HL-60/S4 (cell line): ENCODE results near the gene FXYD2.
"Not testable (repeated sequence)": the region's sequence is repeated elsewhere in the genome, so short reads cannot be mapped to it uniquely, and the experiment has no call there.

Experiments used
- in situ Hi-C: fragments of 300-500 bp; cut with MboI; formaldehyde crosslinking; loops from 2 replicates; pipeline ENCODE4 v1.14.3; 2022; ENCODE audit warnings: low sequenced_read_pairs

FXYD2 gene

GRCh38 chr11:117822074-117823033 lies 2.2 kb downstream of the FXYD2 start:
- in situ Hi-C loops = loop anchor here (5.0 to 10.0 kb wide), 3 partner anchors 125 to 352 kb away; partner anchors contain the start of gene SCN2B

DNA sequence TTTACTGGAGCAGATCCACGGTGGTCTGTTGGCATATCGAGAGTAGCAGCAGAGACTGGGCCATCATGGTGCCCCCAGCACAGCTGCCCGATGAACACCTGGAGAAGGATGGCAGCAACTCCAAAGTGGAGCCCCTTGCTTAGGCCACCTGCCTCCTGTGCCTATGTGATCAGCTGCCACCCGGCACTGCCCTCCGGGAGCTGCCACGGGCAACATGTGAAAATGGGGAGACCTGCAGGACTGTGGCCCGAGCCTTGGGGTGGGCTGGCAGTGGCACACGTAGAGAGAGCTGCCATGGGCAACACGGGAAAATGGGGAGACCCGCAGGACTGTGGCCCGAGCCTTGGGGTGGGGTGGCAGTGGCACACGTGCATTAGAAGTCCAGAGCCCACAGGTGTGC lies 3.1 kb downstream of the FXYD2 start:
- in situ Hi-C loops = loop anchor here (5.0 to 10.0 kb wide), 3 partner anchors 126 to 353 kb away; partner anchors contain the start of gene SCN2B

- in situ Hi-C loops = loop anchor here (5.0 to 10.0 kb wide), 3 partner anchors 127 to 354 kb away; partner anchors contain the start of gene SCN2B
Observed at GRCh38 chr11:117820516-117820915, 4.0 kb downstream of the FXYD2 start.

DNA sequence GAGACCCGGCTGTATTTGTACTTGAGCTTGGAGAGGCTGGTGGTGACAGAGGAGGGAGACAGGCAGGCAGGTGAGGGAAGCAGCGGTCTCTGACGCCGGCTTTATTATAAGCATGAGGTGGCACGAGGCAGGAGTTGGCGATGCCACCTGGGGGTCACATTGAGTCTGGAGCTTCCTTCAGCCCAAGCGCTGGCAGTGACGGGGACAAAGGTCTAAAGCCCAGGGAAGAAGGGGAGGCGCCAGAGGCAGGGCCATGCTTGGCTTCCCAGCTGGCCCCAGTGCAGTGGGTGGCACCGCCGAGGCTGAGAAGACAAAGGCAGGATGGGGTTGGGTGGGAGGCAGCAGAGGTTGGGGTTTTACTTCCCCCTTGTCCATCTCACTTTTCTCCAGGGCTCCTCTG lies 4.5 kb downstream of the FXYD2 start:
- in situ Hi-C loops = loop anchor here (5.0 to 10.0 kb wide), 3 partner anchors 127 to 355 kb away; partner anchors contain the start of gene SCN2B

DNA sequence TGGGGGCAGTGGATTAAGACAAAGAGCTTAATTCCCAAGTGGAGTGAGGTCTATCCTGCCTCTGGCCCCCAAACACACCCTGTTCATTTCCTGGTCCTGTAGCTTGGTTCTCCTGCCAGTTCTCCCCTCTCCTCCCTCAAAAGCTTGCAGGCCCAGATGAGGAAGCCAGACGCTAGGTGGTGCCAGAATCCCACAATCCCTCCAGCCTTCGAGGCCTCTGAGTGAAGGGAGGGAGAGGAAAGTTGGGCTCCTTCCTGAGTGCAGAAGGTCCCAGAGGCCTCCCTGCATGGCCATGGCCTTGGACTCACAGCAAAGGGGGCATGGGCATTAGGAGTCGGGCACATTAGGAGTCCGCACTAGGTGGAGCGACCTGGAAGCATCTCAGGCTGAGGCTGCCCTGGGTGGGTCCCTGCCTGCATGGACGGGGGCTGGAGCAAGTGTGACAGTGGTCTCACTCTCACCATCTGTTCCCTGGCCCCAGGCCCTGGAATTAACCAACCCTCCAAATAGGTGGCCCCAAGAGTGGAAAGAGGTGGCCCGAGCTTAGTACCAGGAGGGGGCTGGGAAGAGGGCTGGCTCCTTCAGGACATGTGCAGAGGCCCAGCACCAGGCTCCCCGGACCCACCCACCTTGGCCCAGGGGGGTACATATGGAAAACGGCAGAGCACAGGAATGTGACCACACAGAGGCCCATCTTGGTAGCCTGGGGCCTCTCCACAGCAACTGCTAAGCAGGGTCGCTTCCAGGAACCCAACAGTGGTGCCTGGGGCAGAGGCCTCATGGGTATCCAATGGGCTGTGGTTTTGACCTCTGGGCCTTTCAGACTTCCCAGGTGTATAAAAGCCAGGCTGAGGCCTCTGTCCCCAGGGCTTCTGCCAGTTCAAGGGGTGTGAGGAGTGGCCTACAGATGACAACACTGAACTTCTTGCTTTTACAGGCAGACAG lies 5.2 kb downstream of the FXYD2 start:
- in situ Hi-C loops = loop anchor here (5.0 to 10.0 kb wide), 3 partner anchors 128 to 355 kb away; partner anchors contain the start of gene SCN2B

DNA sequence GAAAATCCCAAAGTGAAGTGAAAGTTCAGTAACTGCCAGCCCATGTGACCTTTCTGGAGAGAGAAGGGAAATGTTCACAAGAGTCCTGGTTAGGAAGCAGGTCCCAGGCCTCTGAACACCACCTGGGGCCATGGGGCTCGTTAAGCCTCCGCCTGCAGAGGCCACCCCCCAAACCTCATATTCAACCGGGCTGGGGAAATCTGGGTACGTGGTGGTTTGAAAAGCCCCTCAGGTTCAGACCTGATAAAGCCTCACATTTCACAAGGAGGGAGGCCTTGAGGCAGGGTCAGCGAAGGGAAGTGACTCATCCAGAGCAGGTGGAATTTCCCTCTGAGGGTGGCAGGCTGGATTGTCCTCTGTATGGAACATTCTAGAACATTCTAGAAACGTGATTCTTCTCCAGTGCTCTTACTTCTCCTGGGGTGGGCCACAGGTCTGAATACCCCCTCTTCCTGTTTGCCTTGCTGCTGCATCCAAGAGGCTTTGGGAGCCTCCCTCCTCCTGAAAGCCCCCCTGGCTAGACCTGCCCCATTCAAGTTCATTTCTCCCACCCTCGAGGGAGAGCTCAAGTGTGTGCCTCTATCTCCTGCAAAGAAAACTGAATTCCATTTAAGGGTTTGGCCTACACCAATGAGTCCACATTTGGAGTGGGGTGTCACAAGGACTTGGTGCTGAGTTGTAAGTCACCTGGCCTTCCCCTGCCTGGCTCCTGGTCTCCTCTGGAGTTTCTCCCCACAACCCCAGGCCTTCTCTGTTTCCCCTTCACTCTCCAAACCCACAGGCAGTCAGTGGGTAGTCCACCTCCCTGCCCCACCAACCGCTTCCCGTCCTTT lies 6.3 kb downstream of the FXYD2 start:
- in situ Hi-C loops = no loop called here

- in situ Hi-C loops = no loop called here
Observed at GRCh38 chr11:117817368-117818040, 7.0 kb downstream of the FXYD2 start.

DNA sequence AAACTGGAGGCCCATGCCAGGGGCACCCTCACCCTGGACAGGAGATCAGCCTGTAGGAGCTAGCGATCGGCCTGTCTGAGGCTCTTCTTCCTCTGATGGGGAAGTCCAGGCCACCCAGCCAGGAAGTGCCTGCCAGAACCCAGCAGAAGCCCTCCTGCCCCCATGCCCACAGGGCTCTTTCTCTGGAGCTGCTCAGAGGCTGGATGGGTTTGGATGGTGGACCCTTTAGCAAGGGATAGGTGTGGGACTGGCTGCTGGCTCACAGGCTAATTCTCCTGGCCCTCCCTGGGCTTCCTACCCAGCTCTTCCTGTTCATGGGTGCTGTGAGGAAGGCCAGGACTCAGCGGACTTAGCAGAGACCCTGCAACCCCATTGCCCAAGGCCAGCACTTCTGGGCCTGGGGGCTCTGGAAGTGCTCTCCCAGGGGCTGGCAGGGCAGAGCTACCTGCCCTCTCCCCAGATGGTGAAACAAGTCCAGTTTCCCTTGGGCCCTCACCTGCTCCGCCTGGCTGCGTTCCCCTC lies 7.6 kb downstream of the FXYD2 start:
- in situ Hi-C loops = no loop called here

GRCh38 chr11:117816151-117816741 lies 8.3 kb downstream of the FXYD2 start:
- in situ Hi-C loops = no loop called here

- in situ Hi-C loops = no loop called here
Observed at GRCh38 chr11:117815262-117815803, 9.2 kb downstream of the FXYD2 start.

- in situ Hi-C loops = no loop called here
Observed at GRCh38 chr11:117814766-117815261, 9.7 kb downstream of the FXYD2 start.

DNA sequence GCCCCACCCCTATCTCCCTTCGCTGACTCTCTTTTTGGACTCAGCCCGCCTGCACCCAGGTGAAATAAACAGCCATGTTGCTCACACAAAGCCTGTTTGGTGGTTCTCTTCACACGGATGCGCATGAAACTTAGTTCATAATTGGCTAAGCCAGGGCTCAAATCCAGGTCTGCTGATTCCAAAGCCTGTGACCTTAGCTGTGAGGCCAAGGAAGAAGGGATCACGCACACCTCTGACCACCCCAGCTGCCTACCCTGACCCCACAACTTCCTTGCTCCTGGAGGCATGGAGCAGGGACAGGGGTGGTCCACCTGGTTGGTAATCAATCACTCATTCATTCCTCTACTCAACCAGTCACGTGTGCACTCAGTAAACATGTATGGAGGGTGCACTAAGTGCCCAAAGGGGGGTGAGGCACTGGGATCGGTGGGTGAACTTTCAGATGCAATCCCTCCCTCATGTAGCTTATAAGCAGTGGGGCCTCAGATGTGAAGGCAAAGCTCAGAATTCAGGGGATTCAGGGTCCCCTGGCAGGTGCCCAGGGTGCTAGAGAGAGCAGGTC lies 10.3 kb downstream of the FXYD2 start:
- in situ Hi-C loops = no loop called here

DNA sequence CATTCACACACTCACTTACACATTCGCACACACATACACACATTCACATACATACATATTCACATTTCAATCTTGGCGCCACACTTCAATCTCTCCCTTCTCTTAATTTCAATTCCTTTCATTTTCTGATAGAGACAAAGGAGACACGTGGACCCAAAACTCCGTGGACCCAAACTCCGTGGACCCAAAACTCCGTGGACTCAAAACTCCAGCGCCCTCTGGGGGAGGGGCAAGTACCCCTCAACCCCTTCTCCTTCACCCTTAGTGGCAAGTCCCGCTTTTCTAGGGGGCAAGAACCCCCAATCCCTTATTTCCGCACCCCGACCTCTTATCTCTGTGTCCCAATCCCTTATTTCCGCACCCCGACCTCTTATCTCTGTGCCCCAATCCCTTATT lies 14.5 kb downstream of the FXYD2 start:
- in situ Hi-C loops = not testable (repeated sequence)

DNA sequence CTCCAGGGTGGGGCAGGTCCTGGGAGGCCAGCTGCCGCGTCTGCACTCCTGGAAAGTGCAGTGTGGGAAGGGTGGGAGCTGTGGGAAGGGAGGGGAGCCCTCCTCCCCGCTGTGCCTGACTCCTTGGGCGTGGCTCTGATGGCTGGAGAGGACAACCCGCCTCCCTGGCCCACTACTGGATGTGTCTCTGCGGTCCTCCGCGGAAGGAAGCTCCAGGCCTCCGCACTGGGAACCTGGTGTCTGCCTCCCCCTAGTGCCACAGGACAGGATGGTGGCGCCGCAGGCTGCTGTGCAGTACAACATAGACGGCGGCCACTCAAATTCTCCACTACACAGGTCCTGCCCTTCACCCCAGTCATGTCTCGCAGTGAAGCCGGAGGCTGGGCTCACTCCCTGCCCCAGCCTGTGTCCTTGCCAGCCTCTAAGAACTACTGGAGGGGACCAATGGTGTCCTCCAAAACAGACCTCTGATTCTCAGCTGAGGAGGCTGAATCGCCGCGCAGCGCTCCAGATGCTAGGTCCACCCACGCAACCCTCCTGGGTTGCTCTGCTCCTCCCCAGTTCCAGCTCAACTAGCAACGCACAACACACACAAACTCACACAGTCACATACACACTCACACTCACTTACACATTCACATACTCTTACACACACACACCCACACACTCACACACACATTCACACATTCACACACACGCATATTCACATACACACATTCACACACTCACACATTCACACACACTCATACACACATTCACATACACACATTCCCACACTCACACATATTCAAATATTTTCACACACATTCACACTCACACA lies 15.1 kb downstream of the FXYD2 start:
- in situ Hi-C loops = no loop called here

GRCh38 chr11:117808784-117809183 lies 15.8 kb downstream of the FXYD2 start:
- in situ Hi-C loops = no loop called here

DNA sequence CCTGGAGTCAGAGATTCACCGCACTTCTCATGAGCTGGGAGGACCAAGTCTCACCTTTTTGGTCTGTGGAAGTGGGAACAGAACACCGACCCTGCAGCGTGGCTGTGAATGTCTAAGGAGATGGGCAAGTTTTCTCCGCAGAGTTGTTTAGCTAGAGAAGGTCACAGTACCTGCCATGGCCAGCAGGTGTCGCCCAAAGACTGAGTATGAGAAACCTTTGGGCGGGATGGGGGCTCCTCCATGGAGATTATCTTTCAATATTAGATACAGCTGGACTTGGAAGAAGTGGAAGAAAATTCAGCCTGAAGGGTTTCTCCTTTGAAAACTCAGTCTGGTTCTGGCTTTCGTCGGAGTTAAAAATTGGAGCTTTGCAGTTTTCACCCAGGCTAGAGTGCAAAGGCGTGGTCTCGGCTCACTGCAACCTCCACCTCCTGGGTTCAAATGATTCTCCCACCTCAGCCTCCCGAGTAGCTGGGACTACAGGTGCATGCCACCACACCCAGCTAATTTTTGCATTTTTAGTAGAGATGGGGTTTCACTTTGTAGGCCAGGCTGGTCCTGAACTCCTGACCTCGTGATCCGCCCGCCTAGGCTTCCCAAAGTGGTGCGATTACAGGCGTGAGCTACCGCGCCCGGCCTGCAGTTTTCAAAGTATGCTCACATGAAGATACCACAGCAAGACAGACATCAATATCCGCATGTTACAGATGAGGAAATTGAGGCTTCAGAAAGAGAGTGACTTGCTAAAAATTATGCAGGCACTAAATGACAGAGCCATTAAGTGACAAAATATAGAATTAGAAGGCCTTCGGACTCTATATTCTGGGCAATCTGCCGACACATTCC lies 16.8 kb downstream of the FXYD2 start:
- in situ Hi-C loops = no loop called here
